NOMO-1 (cell line): ENCODE data around the gene MOCS2.
A peak's percentile ranks its signal among the peaks of the same experiment; 100 is the strongest.
"Not testable (repeated sequence)": the region's sequence is repeated elsewhere in the genome, so short reads cannot be mapped to it uniquely, and the experiment has no call there.

Source experiments
- DNase-seq, 2 experiments: peaks; one replicate each; lab custom pipeline; 2025; ENCODE audit not compliant: unreplicated experiment in 2 of 2; lab: John Stamatoyannopoulos, UW

MOCS2 gene, protein sequence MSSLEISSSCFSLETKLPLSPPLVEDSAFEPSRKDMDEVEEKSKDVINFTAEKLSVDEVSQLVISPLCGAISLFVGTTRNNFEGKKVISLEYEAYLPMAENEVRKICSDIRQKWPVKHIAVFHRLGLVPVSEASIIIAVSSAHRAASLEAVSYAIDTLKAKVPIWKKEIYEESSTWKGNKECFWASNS

GRCh38 chr5:53109443-53110127 is at the start of gene MOCS2:
MOCS2 (minus strand) TSS chr5:53109757; CDS start chr5:53107174, 2,583 bp downstream.
- DNase-seq, result peak; percentile 78 to 91

- DNase-seq, result no peak
These were observed 42.3 kb upstream of the MOCS2 start for GRCh38 chr5:53151713-53152458.

DNA sequence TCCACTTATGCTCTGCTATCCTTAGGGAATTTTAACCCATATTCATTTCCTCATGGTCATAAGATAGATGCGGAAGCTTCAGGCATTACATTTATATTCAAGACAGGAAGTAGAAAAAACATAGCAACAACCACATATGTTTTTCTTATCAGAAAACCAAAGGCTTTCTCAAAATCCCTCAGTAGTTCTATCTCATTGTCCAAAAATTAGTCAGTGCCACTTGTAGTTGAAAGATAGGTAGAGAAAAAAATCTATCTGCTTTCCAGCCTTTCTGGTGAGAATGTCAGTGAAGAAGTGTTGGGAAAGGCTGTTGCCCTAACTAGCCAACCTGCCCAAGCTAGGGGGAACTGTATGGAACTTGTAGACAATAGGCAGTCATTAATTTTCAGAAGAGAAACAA is 23.5 kb upstream of the MOCS2 start:
- DNase-seq, result no peak

- DNase-seq, result no peak
These were observed 20.7 kb upstream of the MOCS2 start for GRCh38 chr5:53130266-53130665.

DNA sequence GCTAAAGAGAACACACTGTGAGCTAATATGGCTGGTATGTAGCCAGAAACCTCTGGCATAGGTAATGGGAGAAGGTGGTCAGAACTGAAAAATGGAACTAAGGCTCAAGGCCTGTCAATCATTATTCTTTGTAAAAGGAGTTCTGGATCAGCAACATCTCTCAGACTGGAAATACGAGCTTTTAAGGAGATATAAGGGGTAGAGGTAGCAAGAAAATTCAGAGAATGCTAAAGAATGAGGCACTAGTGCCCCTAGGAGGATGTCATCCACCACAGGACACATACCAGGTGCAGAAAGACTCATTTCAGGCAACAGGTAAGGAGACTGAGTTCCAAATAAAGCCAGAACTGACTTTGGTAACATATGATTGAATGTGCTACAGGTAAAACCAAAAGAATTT is 18.9 kb upstream of the MOCS2 start:
- no peak for DNase-seq

- DNase-seq, result no peak
These were observed 17.6 kb upstream of the MOCS2 start for GRCh38 chr5:53127107-53127506.

GRCh38 chr5:53126521-53126920 is 17.0 kb upstream of the MOCS2 start:
- no peak for DNase-seq

- DNase-seq, result no peak
These were observed 14.1 kb upstream of the MOCS2 start for GRCh38 chr5:53123702-53124101.

- DNase-seq, result no peak
These were observed 10.6 kb upstream of the MOCS2 start for GRCh38 chr5:53120165-53120564.

DNA sequence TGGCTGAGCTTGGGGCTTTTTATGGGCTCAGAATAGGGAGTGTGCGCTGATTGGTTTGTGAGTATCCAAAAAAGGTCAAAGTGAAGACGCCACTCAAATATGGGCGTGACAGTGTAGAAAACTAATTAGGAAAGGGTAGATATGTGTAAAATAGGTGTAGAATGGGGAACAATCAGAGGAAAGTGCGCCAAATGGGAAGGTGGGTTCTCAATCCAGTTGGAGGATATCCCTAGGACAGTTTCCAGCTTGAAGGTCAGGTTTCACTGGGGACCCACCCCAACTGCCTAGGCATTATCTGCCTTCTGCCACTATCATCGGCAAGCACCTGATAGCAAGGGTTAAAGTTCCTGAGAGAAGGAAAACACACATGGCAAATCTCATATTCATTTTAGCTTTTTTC is 9.3 kb upstream of the MOCS2 start:
- no peak for DNase-seq

DNA sequence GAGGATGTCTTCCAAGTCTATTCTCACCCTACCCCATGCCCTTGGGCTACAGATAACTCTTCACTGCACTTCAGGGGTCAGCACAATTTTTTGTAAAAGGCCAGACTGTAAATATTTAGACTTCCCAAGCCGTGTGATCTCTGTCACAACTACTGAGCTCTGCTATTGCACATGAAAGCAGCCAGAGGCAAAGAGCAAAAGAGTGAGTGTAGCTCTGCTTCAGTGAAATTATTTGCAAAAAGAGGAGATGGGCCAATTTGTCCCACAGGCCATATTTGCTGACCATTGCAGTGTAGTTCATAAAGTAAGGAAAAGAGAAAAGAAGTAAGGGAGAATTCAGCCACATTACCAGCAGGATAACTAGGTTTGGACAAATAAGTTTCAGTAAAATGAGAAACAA is 7.0 kb upstream of the MOCS2 start:
- no peak for DNase-seq

GRCh38 chr5:53114988-53115387 is 5.4 kb upstream of the MOCS2 start:
- no peak for DNase-seq

DNA sequence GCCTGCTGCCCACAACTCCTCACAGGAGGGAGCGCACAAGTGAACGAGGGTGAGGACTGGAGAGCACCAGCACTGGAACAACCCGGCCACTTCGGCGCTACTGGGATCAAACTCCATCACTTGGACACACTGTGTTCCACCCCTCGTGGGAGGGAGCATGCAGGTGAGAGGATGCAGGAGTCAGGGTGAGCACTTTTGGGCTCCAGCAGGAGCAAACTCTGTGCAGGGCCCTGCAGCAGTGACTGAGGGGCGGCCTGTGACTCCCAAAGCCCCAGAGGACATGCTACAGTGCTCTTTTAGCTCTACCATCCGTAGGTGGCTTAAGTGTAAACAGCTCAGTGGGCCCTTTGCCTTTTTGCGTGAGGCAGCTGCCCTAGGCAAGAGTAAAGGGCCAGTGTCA is 4.4 kb upstream of the MOCS2 start:
- DNase-seq, result no peak

DNA sequence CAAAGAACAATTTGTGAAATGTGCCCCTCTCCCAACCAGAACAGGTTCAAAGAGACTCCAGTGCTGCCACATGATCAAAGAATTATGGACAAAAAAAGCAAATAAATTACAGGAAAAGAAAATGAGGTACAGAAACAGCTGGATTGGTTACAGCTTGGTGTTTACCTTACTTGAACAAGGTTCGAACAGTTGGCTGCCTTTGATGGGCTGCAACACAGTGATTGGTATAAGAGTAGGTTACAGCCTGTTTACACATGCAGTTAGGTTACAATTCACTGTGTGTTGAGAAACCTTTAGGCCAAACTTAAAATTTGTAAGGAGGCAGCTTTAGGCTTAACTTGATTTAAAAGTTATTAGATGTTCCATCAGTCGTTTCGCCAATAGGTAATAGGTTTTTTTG is 3.4 kb upstream of the MOCS2 start:
- DNase-seq, result no peak

DNA sequence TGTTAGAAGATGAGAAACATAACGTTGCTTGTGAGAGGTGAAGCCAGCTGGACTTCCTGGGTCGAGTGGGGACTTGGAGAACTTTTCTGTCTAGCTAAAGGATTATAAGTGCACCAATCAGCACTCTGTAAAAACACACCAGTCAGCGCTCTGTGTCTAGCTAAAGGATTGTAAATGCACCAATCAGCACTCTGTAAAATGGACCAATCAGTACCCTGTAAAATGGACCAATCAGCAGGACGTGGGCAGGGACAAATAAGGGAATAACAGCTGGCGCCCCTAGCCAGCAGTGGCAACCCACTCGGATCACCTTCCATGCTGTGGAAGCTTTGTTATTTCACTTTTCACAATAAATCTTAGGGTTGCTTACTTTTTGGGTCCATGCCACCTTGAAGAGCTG is 2.8 kb upstream of the MOCS2 start:
- not testable (repeated sequence) for DNase-seq

DNA sequence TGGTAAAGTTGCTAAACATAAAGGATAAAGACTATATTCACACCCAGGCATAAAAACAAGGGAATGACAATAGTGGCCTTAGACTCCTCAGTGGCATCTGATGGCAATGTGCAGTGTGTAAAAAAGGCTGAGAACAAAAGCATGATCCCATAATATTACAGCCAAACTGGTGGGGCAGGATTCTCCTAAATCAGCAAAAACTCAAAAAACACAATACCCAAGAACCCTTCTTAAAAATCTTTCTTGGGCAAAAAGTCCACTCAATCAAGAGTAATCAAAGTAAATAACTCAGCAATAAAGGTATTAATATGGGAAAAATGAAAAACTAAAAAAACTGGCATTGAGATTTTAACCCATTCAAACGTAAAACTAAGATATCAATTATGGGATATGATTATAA is 1.6 kb upstream of the MOCS2 start:
- no peak for DNase-seq

GRCh38 chr5:53110156-53110555 is 599 bp upstream of the MOCS2 start:
- DNase-seq, result no peak

- DNase-seq, result peak; percentile 9 to 28
These were observed 508 bp downstream of the MOCS2 start for GRCh38 chr5:53109056-53109442.

- DNase-seq, result no peak
These were observed 3.8 kb downstream of the MOCS2 start for GRCh38 chr5:53105611-53106300.

DNA sequence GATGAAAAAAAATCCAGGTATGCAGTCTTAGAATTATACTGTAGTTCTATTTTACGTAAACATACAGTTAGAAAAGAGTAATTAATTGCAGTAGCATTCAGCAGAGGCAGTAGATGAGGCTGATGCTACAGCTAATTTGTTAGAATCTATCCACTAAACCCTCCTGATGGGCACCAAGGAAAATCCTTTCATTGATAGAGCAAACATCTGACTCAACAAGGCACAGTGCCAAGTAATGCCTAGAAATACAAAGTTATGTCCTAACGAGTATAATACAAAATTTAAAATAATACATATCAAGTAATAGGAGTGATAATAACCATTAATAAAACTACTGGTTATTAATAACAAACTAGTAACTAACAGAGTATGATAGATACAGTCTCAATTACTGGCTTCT is 9.0 kb downstream of the MOCS2 start:
- DNase-seq, result no peak

DNA sequence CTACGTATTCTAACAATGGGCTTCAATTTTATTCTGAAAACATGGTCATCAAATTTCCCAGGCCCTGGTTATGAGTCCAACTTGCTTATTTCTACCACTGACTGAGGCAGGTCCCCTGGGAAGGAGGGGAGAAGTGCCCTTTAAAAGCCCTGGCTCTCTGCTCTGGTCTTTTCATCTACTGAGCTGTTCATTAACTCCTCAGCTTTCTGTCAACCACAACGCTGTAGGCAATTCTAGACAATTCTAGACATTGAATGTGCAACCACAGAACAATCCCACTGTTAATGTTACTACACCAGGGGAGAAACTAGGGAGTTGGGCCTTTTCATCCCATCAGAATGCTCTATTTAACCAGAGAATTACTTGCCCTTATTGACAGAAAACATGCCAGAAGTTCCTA is 10.0 kb downstream of the MOCS2 start:
- DNase-seq, result no peak
